HepG2 (cell line): ENCODE measurements around the gene ABCA2. TPM values are rescaled to one million over a fixed set of nuclear protein-coding genes. Genes with fewer than 3 reads are reported as not detected.
A peak's percentile ranks its signal among the peaks of the same experiment; 100 is the strongest.

Experiments
- ADNP ChIP-seq: sonication (generic); formaldehyde crosslinking; IDR thresholded peaks from 2 replicates; pipeline ENCODE4 v1.4.0; 2020; ENCODE audit warnings: missing genetic modification reagents
- BCL6 ChIP-seq: IDR thresholded peaks from 2 replicates; pipeline ENCODE4 v1.6.1; 2016; ENCODE audit warnings: missing genetic modification reagents, missing compliant biosample characterization
- CAMTA2 ChIP-seq: sonication (generic); formaldehyde crosslinking; IDR thresholded peaks from 2 replicates; pipeline ENCODE4 v1.4.0; 2020; ENCODE audit warnings: mild to moderate bottlenecking, missing genetic modification reagents, borderline replicate concordance
- E2F2 ChIP-seq: sonication (generic); formaldehyde crosslinking; IDR thresholded peaks from 2 replicates; pipeline ENCODE4 v1.4.0; 2020; ENCODE audit warnings: missing genetic modification reagents, borderline replicate concordance
- ETV5 ChIP-seq: IDR thresholded peaks from 2 replicates; pipeline ENCODE4 v1.6.1; 2018; ENCODE audit warnings: missing biosample characterization, missing genetic modification reagents, inconsistent platforms, borderline replicate concordance
- IKZF1 ChIP-seq: fragments of 450-650 bp; IDR thresholded peaks from 2 replicates; pipeline ENCODE4 v1.7.1; 2016
- KLF6 ChIP-seq: IDR thresholded peaks from 2 replicates; pipeline ENCODE4 v1.8.0; 2016; ENCODE audit warnings: missing biosample characterization, missing genetic modification reagents
- MBNL3 ChIP-seq: fragments of 250-450 bp; sonication (Bioruptor Pico); conservative IDR thresholded peaks from 2 replicates; pipeline ENCODE4 v1.8.0; 2022; ENCODE audit warnings: mild to moderate bottlenecking, inconsistent platforms
- MIXL1 ChIP-seq: IDR thresholded peaks from 2 replicates; pipeline ENCODE4 v1.6.1; 2016
- NRL ChIP-seq: sonication (generic); formaldehyde crosslinking; IDR thresholded peaks from 2 replicates; pipeline ENCODE4 v1.5.0; 2020; ENCODE audit warnings: missing genetic modification reagents, mild to moderate bottlenecking, moderate library complexity, borderline replicate concordance
- PTBP1 ChIP-seq: fragments of 200-400 bp; formaldehyde crosslinking; IDR thresholded peaks from 2 replicates; pipeline ENCODE4 v1.6.1; 2018; ENCODE audit warnings: low read length, low read depth; ENCODE audit not compliant: poor library complexity, severe bottlenecking
- RFX5 ChIP-seq: IDR thresholded peaks from 2 replicates; pipeline ENCODE4 v1.6.1; 2011; ENCODE audit warnings: low read depth, low read length, improper control_type of control experiment
- RFXANK ChIP-seq: IDR thresholded peaks from 2 replicates; pipeline ENCODE4 v1.6.1; 2016
- SIN3A ChIP-seq: IDR thresholded peaks from 2 replicates; pipeline ENCODE4 v1.6.1; 2011; ENCODE audit warnings: low read depth, mild to moderate bottlenecking, control low read depth, low read length, borderline replicate concordance
- SNAPC5 ChIP-seq: sonication (generic); formaldehyde crosslinking; IDR thresholded peaks from 2 replicates; pipeline ENCODE4 v1.8.1; 2023; ENCODE audit warnings: mild to moderate bottlenecking, missing genetic modification reagents, borderline replicate concordance
- SP4 ChIP-seq: sonication (generic); formaldehyde crosslinking; IDR thresholded peaks from 2 replicates; pipeline ENCODE4 v1.8.1; 2023; ENCODE audit warnings: mild to moderate bottlenecking, missing genetic modification reagents
- TARDBP ChIP-seq: sonication (generic); formaldehyde crosslinking; IDR thresholded peaks from 2 replicates; pipeline ENCODE4 v1.8.0; 2022; ENCODE audit warnings: mild to moderate bottlenecking, missing genetic modification reagents
- ZBTB7B ChIP-seq: sonication (generic); formaldehyde crosslinking; IDR thresholded peaks from 2 replicates; pipeline ENCODE4 v1.4.0; 2020; ENCODE audit warnings: missing genetic modification reagents
- ZNF260 ChIP-seq: sonication (generic); formaldehyde crosslinking; IDR thresholded peaks from 2 replicates; pipeline ENCODE4 v1.4.0; 2020; ENCODE audit warnings: missing genetic modification reagents, low read depth, mild to moderate bottlenecking, borderline replicate concordance
- ZNF296 ChIP-seq: sonication (generic); formaldehyde crosslinking; conservative IDR thresholded peaks from 2 replicates; pipeline ENCODE4 v1.5.0; 2020; ENCODE audit warnings: mild to moderate bottlenecking, missing genetic modification reagents
- ZNF572 ChIP-seq: sonication (generic); formaldehyde crosslinking; IDR thresholded peaks from 2 replicates; pipeline ENCODE4 v1.5.1; 2020; ENCODE audit warnings: mild to moderate bottlenecking, missing genetic modification reagents
- ZNF598 ChIP-seq: sonication (generic); formaldehyde crosslinking; IDR thresholded peaks from 2 replicates; pipeline ENCODE4 v1.5.1; 2020; ENCODE audit warnings: mild to moderate bottlenecking, missing genetic modification reagents, borderline replicate concordance
- ZNF670 ChIP-seq: sonication (generic); formaldehyde crosslinking; IDR thresholded peaks from 2 replicates; pipeline ENCODE4 v1.8.0; 2022; ENCODE audit warnings: mild to moderate bottlenecking, missing genetic modification reagents, borderline replicate concordance
- ZNF768 ChIP-seq: sonication (generic); formaldehyde crosslinking; IDR thresholded peaks from 2 replicates; pipeline ENCODE4 v1.4.0; 2020; ENCODE audit warnings: missing genetic modification reagents
- polyA plus RNA-seq, 8 experiments: library from polyadenylated mRNA; depleted of rRNA in 3 of 8; stranded (reverse) in 7 of 8; unstranded in 1 of 8; fragments of >200 nt; fragmentation: Illumina TruSeq in 4 of 8; extraction: Trizol in 4 of 8; gene quantifications; 2 replicates each; pipeline versions ENCODE4 v1.2.1 to v1.2.3, GENCODE V29; 2011 to 2016; ENCODE audit warnings: low read depth in 4 of 8, missing spikeins in 1 of 8, mixed read lengths in 1 of 8; ENCODE audit not compliant: insufficient read depth in 1 of 8
- total RNA-seq, 5 experiments: library from RNA; depleted of rRNA; stranded (reverse); fragments of >200 nt; fragmentation: Illumina TruSeq; extraction: Trizol; gene quantifications; 2 replicates each; pipeline ENCODE4 v1.2.3, GENCODE V29; 2016; ENCODE audit warnings: low read depth in 1 of 5
- TF ChIP-seq, protein P1 (sequence below): sonication (generic); formaldehyde crosslinking; IDR thresholded peaks from 2 replicates; pipeline ENCODE4 v1.5.0; 2020; ENCODE audit warnings: mild to moderate bottlenecking, missing genetic modification reagents
- TF ChIP-seq, protein P2 (sequence below): IDR thresholded peaks from 2 replicates; pipeline ENCODE4 v1.6.1; 2016; ENCODE audit warnings: low read depth

ABCA2 gene
- total and polyA plus RNA-seq, 2 of the 13 experiments (the other 11 are each of a cell fraction or from before 2014, with no cell fraction given) = 2.9 to 19.2 TPM

DNA sequence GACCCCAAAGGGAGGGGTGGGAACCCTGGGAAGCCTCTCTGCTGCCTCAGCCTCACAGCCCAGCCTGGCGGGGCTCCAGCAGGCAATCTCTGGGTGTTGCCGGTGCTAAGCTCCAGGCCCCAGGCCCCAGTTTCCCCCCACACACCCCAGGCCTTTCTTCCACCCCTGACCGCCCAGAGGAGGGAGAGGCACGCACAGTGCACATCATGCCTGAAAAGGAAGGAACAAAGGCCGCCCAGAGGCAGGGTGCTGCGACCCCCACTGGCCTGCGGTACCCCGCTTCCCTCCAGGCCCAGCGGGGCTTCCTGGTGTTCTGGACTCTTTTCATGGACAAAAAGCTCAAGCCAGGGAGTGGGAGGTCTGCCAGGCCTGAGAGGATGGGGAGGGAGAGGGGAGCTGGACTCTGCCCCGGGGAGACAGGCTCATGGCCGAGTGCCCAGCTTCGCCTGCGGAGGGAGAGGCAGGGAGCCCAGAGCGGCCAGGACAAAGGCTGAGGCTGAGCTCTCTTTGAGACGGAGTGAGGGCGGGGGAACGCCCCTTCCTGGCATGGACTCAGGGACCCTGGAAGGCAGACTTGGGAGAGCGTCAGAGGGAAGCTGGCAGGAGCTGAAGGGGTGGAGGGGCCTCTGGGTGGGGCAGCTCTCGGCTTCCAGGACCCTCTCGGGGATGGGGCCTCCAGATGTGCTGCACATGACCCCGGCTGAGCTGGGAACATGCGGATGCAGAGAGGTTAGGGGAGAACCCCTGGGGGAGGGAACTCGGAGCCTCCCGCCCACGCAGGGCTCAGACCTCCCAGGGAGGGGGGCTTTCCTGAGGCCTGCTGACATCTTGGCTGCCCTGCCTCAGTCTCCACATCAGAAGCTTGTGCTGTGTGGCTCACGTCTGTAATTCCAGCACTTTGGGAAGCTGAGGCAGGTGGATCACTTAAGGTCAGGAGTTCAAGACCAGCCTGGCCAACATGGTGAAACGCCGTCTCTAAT, 27.6 kb upstream of the ABCA2 start (continued):
- no peak for TF ChIP-seq PTBP1
- TF ChIP-seq, protein P1, sequence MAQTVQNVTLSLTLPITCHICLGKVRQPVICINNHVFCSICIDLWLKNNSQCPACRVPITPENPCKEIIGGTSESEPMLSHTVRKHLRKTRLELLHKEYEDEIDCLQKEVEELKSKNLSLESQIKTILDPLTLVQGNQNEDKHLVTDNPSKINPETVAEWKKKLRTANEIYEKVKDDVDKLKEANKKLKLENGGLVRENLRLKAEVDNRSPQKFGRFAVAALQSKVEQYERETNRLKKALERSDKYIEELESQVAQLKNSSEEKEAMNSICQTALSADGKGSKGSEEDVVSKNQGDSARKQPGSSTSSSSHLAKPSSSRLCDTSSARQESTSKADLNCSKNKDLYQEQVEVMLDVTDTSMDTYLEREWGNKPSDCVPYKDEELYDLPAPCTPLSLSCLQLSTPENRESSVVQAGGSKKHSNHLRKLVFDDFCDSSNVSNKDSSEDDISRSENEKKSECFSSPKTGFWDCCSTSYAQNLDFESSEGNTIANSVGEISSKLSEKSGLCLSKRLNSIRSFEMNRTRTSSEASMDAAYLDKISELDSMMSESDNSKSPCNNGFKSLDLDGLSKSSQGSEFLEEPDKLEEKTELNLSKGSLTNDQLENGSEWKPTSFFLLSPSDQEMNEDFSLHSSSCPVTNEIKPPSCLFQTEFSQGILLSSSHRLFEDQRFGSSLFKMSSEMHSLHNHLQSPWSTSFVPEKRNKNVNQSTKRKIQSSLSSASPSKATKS (CRISPR knock-in tag) = peak; percentile 51; the same call in 1 of the 2 replicates
- TF ChIP-seq SNAPC5 = no peak
- TF ChIP-seq RFX5 = no peak
- no peak for TF ChIP-seq ZNF572 (CRISPR knock-in tag)
- no peak for TF ChIP-seq IKZF1
- 0 out of 2 replicates have a peak, but pooled peaks have one; percentile 56 for TF ChIP-seq CAMTA2
- TF ChIP-seq BCL6 (CRISPR knock-in tag) = peak; percentile 60
- no peak for TF ChIP-seq MBNL3 (CRISPR knock-in tag)
- peak; percentile 58 for TF ChIP-seq SP4
- TF ChIP-seq RFXANK (CRISPR knock-in tag) = no peak
- no peak for TF ChIP-seq ZNF260 (CRISPR knock-in tag)
- TF ChIP-seq ZNF670 (CRISPR knock-in tag) = no peak
- TF ChIP-seq E2F2 (CRISPR knock-in tag) = no peak
- no peak for TF ChIP-seq ZNF768 (CRISPR knock-in tag)
- TF ChIP-seq ADNP (CRISPR knock-in tag) = no peak
- peak; percentile 62; the same call in 1 of the 2 replicates for TF ChIP-seq ETV5 (CRISPR knock-in tag)
- TF ChIP-seq, protein P2, sequence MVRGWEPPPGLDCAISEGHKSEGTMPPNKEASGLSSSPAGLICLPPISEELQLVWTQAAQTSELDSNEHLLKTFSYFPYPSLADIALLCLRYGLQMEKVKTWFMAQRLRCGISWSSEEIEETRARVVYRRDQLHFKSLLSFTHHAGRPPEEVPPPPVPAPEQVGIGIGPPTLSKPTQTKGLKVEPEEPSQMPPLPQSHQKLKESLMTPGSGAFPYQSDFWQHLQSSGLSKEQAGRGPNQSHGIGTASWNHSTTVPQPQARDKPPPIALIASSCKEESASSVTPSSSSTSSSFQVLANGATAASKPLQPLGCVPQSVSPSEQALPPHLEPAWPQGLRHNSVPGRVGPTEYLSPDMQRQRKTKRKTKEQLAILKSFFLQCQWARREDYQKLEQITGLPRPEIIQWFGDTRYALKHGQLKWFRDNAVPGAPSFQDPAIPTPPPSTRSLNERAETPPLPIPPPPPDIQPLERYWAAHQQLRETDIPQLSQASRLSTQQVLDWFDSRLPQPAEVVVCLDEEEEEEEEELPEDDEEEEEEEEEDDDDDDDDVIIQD (CRISPR knock-in tag) = 0 out of 2 replicates have a peak, but pooled peaks have one; percentile 12
- peak; percentile 68; the same call in 1 of the 2 replicates for TF ChIP-seq SIN3A
- TF ChIP-seq ZBTB7B (CRISPR knock-in tag) = peak; percentile 69; the same call in 1 of the 2 replicates
- TF ChIP-seq TARDBP (CRISPR knock-in tag) = peak; percentile 74
- 0 out of 2 replicates have a peak, but pooled peaks have one; percentile 67 for TF ChIP-seq ZNF598
- TF ChIP-seq KLF6 (CRISPR knock-in tag) = 0 out of 2 replicates have a peak, but pooled peaks have one; percentile 16
- no peak; the same call in 1 of the 2 replicates for TF ChIP-seq ZNF296 (CRISPR knock-in tag)
- TF ChIP-seq NRL (CRISPR knock-in tag) = no peak
- TF ChIP-seq MIXL1 = no peak
